Sigmoid colon (tissue), 4 donors: ENCODE measurements around the gene MEI1.

Source experiments
- POLR2A ChIP-seq, 2 donors: fragments of 450-650 bp; IDR thresholded peaks; one replicate each; pipeline ENCODE4 v1.6.1; 2016; ENCODE audit warnings: antibody characterized with exemption in 2 of 2, mild to moderate bottlenecking in 2 of 2, moderate library complexity in 2 of 2
- POLR2AphosphoS5 ChIP-seq, 4 donors: sonication (generic); formaldehyde crosslinking; IDR thresholded peaks; one replicate each; pipeline ENCODE4 v1.6.1; 2017; ENCODE audit warnings: antibody characterized with exemption in 4 of 4
- TF ChIP-seq, protein P1 (sequence below), 4 experiments: fragments of 450-650 bp in 3 of 4; fragments of 200-600 bp in 1 of 4; IDR thresholded peaks; one replicate each; pipeline ENCODE4 v1.5.1; 2016 to 2019; ENCODE audit warnings: antibody characterized with exemption in 4 of 4, mild to moderate bottlenecking in 3 of 4, moderate library complexity in 2 of 4

DNA sequence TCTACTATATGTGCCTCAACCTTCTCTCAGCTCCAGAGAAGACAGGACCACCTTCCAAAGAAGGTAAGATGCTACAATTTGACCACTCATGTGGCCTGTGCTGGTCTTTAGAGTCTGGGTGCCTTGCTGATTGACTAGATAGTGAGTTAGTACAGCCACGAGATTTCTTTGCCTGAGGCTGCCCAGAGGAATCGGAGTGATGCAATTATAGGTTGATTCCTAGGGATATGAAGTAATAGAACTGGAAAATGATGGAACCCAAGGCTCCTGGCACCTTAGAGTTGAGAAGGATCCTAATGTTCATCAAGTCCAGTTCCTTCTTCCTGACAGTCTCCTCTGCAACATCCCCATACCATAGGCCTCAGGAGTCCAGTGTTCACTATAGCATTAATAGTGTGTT lies 54.7 kb downstream of the MEI1 start:
- TF ChIP-seq, protein P1, sequence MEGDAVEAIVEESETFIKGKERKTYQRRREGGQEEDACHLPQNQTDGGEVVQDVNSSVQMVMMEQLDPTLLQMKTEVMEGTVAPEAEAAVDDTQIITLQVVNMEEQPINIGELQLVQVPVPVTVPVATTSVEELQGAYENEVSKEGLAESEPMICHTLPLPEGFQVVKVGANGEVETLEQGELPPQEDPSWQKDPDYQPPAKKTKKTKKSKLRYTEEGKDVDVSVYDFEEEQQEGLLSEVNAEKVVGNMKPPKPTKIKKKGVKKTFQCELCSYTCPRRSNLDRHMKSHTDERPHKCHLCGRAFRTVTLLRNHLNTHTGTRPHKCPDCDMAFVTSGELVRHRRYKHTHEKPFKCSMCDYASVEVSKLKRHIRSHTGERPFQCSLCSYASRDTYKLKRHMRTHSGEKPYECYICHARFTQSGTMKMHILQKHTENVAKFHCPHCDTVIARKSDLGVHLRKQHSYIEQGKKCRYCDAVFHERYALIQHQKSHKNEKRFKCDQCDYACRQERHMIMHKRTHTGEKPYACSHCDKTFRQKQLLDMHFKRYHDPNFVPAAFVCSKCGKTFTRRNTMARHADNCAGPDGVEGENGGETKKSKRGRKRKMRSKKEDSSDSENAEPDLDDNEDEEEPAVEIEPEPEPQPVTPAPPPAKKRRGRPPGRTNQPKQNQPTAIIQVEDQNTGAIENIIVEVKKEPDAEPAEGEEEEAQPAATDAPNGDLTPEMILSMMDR (IDR thresholded peaks at IDR 0.05): no peak
- TF ChIP-seq POLR2A (IDR thresholded peaks at IDR 0.05) (no peak), POLR2AphosphoS5 (IDR thresholded peaks at IDR 0.05) (no peak)
